Naive thymus-derived CD8-positive, alpha-beta T cell (primary cell): Measurements from ENCODE around the gene B3GNT4. TPM values are rescaled to one million over a fixed set of nuclear protein-coding genes. Genes with fewer than 3 reads are reported as not detected.
A peak's percentile ranks its signal among the peaks of the same experiment; 100 is the strongest.
"Not testable (repeated sequence)": the region's sequence is repeated elsewhere in the genome, so short reads cannot be mapped to it uniquely, and the experiment has no call there.

Experiments
- ATAC-seq, 2 donors: fragments of 150-1000 bp; cut with Tn5 transposase in 1 of 2; sonication (Bioruptor Pico), chemical (Tn5 transposase) in 1 of 2; 1 replicate in 1 of 2; 2 replicates in 1 of 2; pipeline ENCODE4 v1.10.0; 2021; ENCODE audit warnings: mild to moderate bottlenecking in 2 of 2, moderate library complexity in 2 of 2
- POLR2A ChIA-PET: fragments of 350-600 bp; sonication (Branson Sonifier 250); formaldehyde crosslinking; loops from one replicate; lab custom pipeline; 2021; ENCODE audit warnings: antibody characterized with exemption; lab: Charles Lee
- DNase-seq, 10 donors: peaks; one replicate each; pipeline versions ENCODE4 v3.0.0 to v3.0.0-alpha.2; 2020 to 2022
- H3K27ac Mint-ChIP-seq, 10 donors: one replicate each; pipeline ENCODE4 v1.8.0; 2020 to 2022; ENCODE audit warnings: mild to moderate bottlenecking in 10 of 10, mixed read lengths in 10 of 10, moderate library complexity in 4 of 10, inconsistent platforms in 1 of 10
- H3K27me3 Mint-ChIP-seq, 5 donors: one replicate each; pipeline ENCODE4 v1.8.0; 2021 to 2022; ENCODE audit warnings: mixed read lengths in 5 of 5
- H3K36me3 Mint-ChIP-seq, 3 donors: one replicate each; pipeline ENCODE4 v1.8.0; 2020 to 2022; ENCODE audit warnings: mixed read lengths in 3 of 3, mild to moderate bottlenecking in 2 of 3, inconsistent platforms in 1 of 3
- H3K4me1 Mint-ChIP-seq, 4 donors: one replicate each; pipeline ENCODE4 v1.8.0; 2021 to 2022; ENCODE audit warnings: mixed read lengths in 4 of 4
- H3K4me3 Mint-ChIP-seq, 10 donors: one replicate each; pipeline ENCODE4 v1.8.0; 2020 to 2022; ENCODE audit warnings: mild to moderate bottlenecking in 10 of 10, mixed read lengths in 10 of 10, moderate library complexity in 6 of 10, inconsistent platforms in 1 of 10
- H3K9me3 Mint-ChIP-seq, 9 donors: one replicate each; pipeline ENCODE4 v1.8.0; 2020 to 2022; ENCODE audit warnings: mixed read lengths in 9 of 9, mild to moderate bottlenecking in 3 of 9, inconsistent platforms in 1 of 9, moderate library complexity in 1 of 9
- polyA plus RNA-seq, 3 donors: library from polyadenylated mRNA; unstranded; fragments of 300-500 nt; fragmentation: Illumina TruSeq; gene quantifications; one replicate each; pipeline ENCODE4 v1.2.3, GENCODE V29; 2021
- total RNA-seq, 8 experiments: library from RNA in 2 of 8; stranded (reverse) in 2 of 8; gene quantifications; one replicate each; pipeline ENCODE4 v1.2.3 and lab custom pipeline; 2021 to 2026

The B3GNT4 gene
- total and polyA plus RNA-seq, 5 experiments from 2014 or later = 0.12 to 0.25 TPM; not detected in 3

GRCh38 chr12:122190842-122191668 lies 12.5 kb upstream of the B3GNT4 start:
- POLR2A ChIA-PET = interaction anchor here (0.6 kb wide), 1 partner anchor 13 kb away, joined by 3 read pairs; the partner anchor contains the start of gene B3GNT4
- Mint-ChIP-seq H3K27ac (no peak overlapping the region), H3K4me1 (peaks cover 2 to 7% (median 4%) of the 10 kb centered on the region in 4 donors), H3K27me3 (peaks cover 0 to 4% (median 0%) of the 10 kb centered on the region in 5 donors), H3K4me3 (no peak overlapping the region), H3K36me3 (peaks cover 0 to 13% (median 7%) of the 10 kb centered on the region in 3 donors), H3K9me3 (peaks cover 0 to 15% (median 0%) of the 10 kb centered on the region in 9 donors)
- DNase-seq (peak; percentile 36 to 82 (median 65)), ATAC-seq (peak; percentile 85 to 89)

- Mint-ChIP-seq H3K9me3 (peaks cover 0 to 16% (median 0%) of the 10 kb centered on the region in 9 donors), H3K4me3 (no peak overlapping the region), H3K27ac (no peak overlapping the region), H3K27me3 (peaks cover 1 to 8% (median 5%) of the 10 kb centered on the region in 5 donors), H3K36me3 (peaks cover 0 to 14% (median 7%) of the 10 kb centered on the region in 3 donors), H3K4me1 (peaks cover 3 to 7% (median 4%) of the 10 kb centered on the region in 4 donors)
- no peak for ATAC-seq
- DNase-seq = no peak
- POLR2A ChIA-PET = interaction anchor here (0.6 kb wide), 1 partner anchor 235 kb away, joined by 3 read pairs; no protein-coding TSS in a partner anchor
Measured at GRCh38 chr12:122192441-122192840, 11.1 kb upstream of the B3GNT4 start.

- POLR2A ChIA-PET = no interaction called here
- ATAC-seq = no peak
- no peak overlapping the region for H3K4me3 Mint-ChIP-seq
Measured at GRCh38 chr12:122194804-122195203, 8.7 kb upstream of the B3GNT4 start.

GRCh38 chr12:122195405-122195804 lies 8.1 kb upstream of the B3GNT4 start:
- POLR2A ChIA-PET = interaction anchor here (0.7 kb wide), 1 partner anchor 9 kb away, joined by 5 read pairs; no protein-coding TSS in a partner anchor
- no peak overlapping the region for H3K27ac Mint-ChIP-seq
- H3K27me3 Mint-ChIP-seq = peaks cover 7 to 28% (median 12%) of the 10 kb centered on the region in 5 donors
- ATAC-seq = no peak
- H3K36me3 Mint-ChIP-seq = peaks cover 0 to 14% (median 7%) of the 10 kb centered on the region in 3 donors
- H3K4me3 Mint-ChIP-seq = no peak overlapping the region
- H3K9me3 Mint-ChIP-seq = peaks cover 0 to 16% (median 0%) of the 10 kb centered on the region in 9 donors
- DNase-seq = no peak
- peaks cover 4 to 7% (median 5%) of the 10 kb centered on the region in 4 donors for H3K4me1 Mint-ChIP-seq

More at GRCh38 chr12:122194804-122195203, 8.7 kb upstream of the B3GNT4 start:
- Mint-ChIP-seq H3K4me1 (peaks cover 4 to 7% (median 5%) of the 10 kb centered on the region in 4 donors), H3K9me3 (peaks cover 0 to 16% (median 0%) of the 10 kb centered on the region in 9 donors), H3K36me3 (peaks cover 0 to 14% (median 7%) of the 10 kb centered on the region in 3 donors), H3K27ac (no peak overlapping the region), H3K27me3 (peaks cover 7 to 23% (median 12%) of the 10 kb centered on the region in 5 donors)
- DNase-seq = no peak

- no peak for ATAC-seq
Measured at GRCh38 chr12:122197612-122197966, 5.9 kb upstream of the B3GNT4 start.

GRCh38 chr12:122199484-122200355 lies 3.8 kb upstream of the B3GNT4 start:
- Mint-ChIP-seq H3K9me3 (peaks cover 0 to 14% (median 0%) of the 10 kb centered on the region in 9 donors), H3K27ac (no peak overlapping the region), H3K36me3 (peaks cover 0 to 11% (median 7%) of the 10 kb centered on the region in 3 donors), H3K4me1 (peaks cover 4 to 12% (median 7%) of the 10 kb centered on the region in 4 donors), H3K27me3 (peaks cover 4 to 38% (median 10%) of the 10 kb centered on the region in 5 donors), H3K4me3 (no peak overlapping the region)
- POLR2A ChIA-PET = no interaction called here
- ATAC-seq (no peak), DNase-seq (no peak)

More at GRCh38 chr12:122197612-122197966, 5.9 kb upstream of the B3GNT4 start:
- Mint-ChIP-seq H3K27me3 (peaks cover 4 to 38% (median 8%) of the 10 kb centered on the region in 5 donors), H3K9me3 (peaks cover 0 to 16% (median 0%) of the 10 kb centered on the region in 9 donors), H3K27ac (no peak overlapping the region), H3K4me3 (no peak overlapping the region), H3K36me3 (peaks cover 0 to 14% (median 7%) of the 10 kb centered on the region in 3 donors), H3K4me1 (peaks cover 0 to 4% (median 3%) of the 10 kb centered on the region in 4 donors)
- no peak for DNase-seq
- POLR2A ChIA-PET = no interaction called here

- Mint-ChIP-seq H3K4me3 (no peak overlapping the region), H3K36me3 (peaks cover 0 to 5% (median 2%) of the 10 kb centered on the region in 3 donors), H3K9me3 (peaks cover 0 to 5% (median 0%) of the 10 kb centered on the region in 9 donors), H3K27me3 (peaks cover 4 to 39% (median 13%) of the 10 kb centered on the region in 5 donors), H3K27ac (no peak overlapping the region), H3K4me1 (peaks cover 10 to 17% (median 12%) of the 10 kb centered on the region in 4 donors)
- DNase-seq = no peak
- POLR2A ChIA-PET = no interaction called here
- ATAC-seq = no peak
Measured at GRCh38 chr12:122200541-122201175, 2.9 kb upstream of the B3GNT4 start.

GRCh38 chr12:122201381-122201780 lies 2.1 kb upstream of the B3GNT4 start:
- peak overlapping the region in 1 of 10 donors; percentile 24 for H3K4me3 Mint-ChIP-seq
- POLR2A ChIA-PET = no interaction called here
- H3K36me3 Mint-ChIP-seq = no peaks in the 10 kb centered on the region
- H3K9me3 Mint-ChIP-seq = no peaks in the 10 kb centered on the region
- ATAC-seq = no peak
- H3K27ac Mint-ChIP-seq = peak overlapping the region in 1 of 10 donors; percentile 70
- H3K27me3 Mint-ChIP-seq = peaks cover 4 to 39% (median 13%) of the 10 kb centered on the region in 5 donors
- peaks cover 10 to 17% (median 13%) of the 10 kb centered on the region in 4 donors for H3K4me1 Mint-ChIP-seq
- DNase-seq = no peak

- POLR2A ChIA-PET = no interaction called here
- no peaks in the 10 kb centered on the region for H3K36me3 Mint-ChIP-seq
Measured at GRCh38 chr12:122202017-122202416, 1.5 kb upstream of the B3GNT4 start.

GRCh38 chr12:122202811-122203210 lies 698 bp upstream of the B3GNT4 start:
- not testable (repeated sequence) for H3K36me3 Mint-ChIP-seq, DNase-seq, ATAC-seq, H3K9me3 Mint-ChIP-seq
- H3K27me3 Mint-ChIP-seq = peaks cover 0 to 30% (median 8%) of the 10 kb centered on the region in 5 donors
- H3K4me3 Mint-ChIP-seq = peak overlapping the region; percentile 69 to 88 (median 82)
- peak overlapping the region in 2 of 10 donors; percentile 7 to 40 for H3K27ac Mint-ChIP-seq
- peaks cover 10 to 17% (median 13%) of the 10 kb centered on the region in 4 donors for H3K4me1 Mint-ChIP-seq
- POLR2A ChIA-PET = interaction anchor here (1.8 kb wide), 1 partner anchor 23 kb away, joined by 8 read pairs; the partner anchor contains the start of gene DIABLO

More at GRCh38 chr12:122202017-122202416, 1.5 kb upstream of the B3GNT4 start:
- H3K9me3 Mint-ChIP-seq = no peaks in the 10 kb centered on the region
- H3K27ac Mint-ChIP-seq = no peak overlapping the region
- H3K27me3 Mint-ChIP-seq = peaks cover 4 to 36% (median 10%) of the 10 kb centered on the region in 5 donors
- no peak for ATAC-seq
- H3K4me3 Mint-ChIP-seq = no peak overlapping the region
- H3K4me1 Mint-ChIP-seq = peaks cover 10 to 17% (median 13%) of the 10 kb centered on the region in 4 donors
- no peak for DNase-seq
